SIG-M5 (cell line): ENCODE measurements around the gene AUH.
A peak's percentile ranks its signal among the peaks of the same experiment; 100 is the strongest.
"Not testable (repeated sequence)": the region's sequence is repeated elsewhere in the genome, so short reads cannot be mapped to it uniquely, and the experiment has no call there.

Experiments used
- DNase-seq: peaks from one replicate; lab custom pipeline; 2025; lab: John Stamatoyannopoulos, UW

Gene AUH, protein sequence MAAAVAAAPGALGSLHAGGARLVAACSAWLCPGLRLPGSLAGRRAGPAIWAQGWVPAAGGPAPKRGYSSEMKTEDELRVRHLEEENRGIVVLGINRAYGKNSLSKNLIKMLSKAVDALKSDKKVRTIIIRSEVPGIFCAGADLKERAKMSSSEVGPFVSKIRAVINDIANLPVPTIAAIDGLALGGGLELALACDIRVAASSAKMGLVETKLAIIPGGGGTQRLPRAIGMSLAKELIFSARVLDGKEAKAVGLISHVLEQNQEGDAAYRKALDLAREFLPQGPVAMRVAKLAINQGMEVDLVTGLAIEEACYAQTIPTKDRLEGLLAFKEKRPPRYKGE

GRCh38 chr9:91361291-91362050 lies at the start of gene AUH:
Gene AUH (minus strand): TSS chr9:91361918. CDS start chr9:91361889, 29 bp downstream.
- DNase-seq, result no peak

GRCh38 chr9:91411096-91411771 lies 49.5 kb upstream of the AUH start:
- peak; percentile 24 for DNase-seq

DNA sequence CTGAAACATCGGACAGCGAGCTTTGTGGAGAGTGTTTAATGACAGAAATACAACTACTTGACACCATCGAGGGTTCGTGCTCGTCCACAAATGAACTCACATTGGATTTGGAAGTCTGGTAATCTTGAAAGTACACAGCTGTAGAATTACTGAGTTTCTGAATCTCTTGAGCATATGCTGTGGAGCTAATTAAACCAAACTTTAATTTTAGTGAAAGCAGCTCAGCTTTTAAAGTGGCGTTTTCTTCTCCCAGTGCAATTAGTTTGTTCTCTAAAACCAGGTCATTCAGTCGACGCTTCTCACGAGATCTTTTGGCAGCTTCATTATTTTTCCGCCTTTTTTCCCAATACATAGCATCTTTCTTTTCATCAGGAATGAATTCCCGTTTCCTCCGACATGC lies 48.4 kb upstream of the AUH start:
- no peak for DNase-seq

GRCh38 chr9:91408475-91408874 lies 46.8 kb upstream of the AUH start:
- DNase-seq, result no peak

- no peak for DNase-seq
These were observed 46.0 kb upstream of the AUH start for GRCh38 chr9:91407580-91408318.

GRCh38 chr9:91405343-91406077 lies 43.8 kb upstream of the AUH start:
- no peak for DNase-seq

- no peak for DNase-seq
These were observed 42.2 kb upstream of the AUH start for GRCh38 chr9:91403665-91404543.

- DNase-seq, result no peak
These were observed 37.2 kb upstream of the AUH start for GRCh38 chr9:91398926-91399325.

- peak; percentile 41 for DNase-seq
These were observed 34.1 kb upstream of the AUH start for GRCh38 chr9:91395553-91396471.

GRCh38 chr9:91395106-91395552 lies 33.4 kb upstream of the AUH start:
- no peak for DNase-seq

- DNase-seq, result no peak
These were observed 32.1 kb upstream of the AUH start for GRCh38 chr9:91393826-91394225.

DNA sequence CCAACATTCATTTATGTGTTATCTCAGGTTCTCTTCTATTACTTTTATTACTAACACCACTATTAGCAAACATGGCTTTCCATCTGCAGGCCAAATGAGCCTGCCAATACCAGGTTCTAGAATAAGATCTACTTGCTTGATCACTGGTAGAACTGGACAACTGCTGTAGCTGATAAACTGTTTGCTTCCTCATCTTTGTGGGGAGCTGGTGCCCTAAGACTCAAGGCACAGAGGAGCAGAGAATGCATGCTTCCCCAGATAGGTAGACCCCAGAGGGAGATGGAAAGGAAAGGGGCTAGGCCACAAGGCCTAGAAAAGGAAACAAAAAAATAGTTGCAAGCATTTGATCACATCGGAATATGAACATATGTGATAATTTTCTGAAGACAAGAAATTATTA lies 30.7 kb upstream of the AUH start:
- DNase-seq, result no peak

DNA sequence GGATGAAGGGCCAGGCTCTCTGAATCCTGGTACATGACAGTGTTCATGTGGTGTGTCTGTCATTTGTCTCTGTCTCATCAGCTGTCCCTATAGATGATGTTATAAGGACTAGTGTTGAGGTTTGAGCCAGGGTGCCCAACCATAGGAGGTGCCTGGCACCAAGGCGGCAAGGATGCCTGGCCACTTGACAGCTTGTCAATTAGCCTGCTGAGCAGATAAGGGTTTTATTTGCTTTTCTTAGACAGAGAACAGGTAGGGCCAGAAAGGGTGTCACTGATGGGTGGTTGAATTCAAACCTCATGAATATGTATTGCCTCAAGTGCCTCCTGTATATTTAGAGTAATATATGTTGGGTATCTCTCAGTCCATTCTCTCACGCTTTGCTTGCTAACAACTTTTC lies 30.1 kb upstream of the AUH start:
- DNase-seq, result no peak

GRCh38 chr9:91391412-91391811 lies 29.7 kb upstream of the AUH start:
- no peak for DNase-seq

DNA sequence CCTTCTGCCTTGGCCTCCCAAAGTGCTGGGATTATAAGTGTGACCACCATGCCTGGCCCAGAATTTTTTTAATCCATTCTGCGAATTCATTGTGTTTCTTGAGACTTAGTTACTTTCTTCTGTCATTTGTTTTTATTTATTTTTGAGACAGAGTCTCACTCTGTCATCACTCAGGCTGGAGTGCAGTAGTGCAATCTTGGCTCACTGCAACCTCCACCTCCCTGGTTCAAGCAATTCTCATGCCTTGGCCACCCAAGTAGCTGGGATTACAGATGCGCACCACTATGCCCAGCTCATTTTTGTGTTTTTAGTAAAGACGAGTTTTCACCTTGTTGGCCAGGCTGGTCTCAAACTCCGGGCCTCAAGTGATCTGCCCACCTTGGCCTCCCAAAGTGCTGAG lies 28.0 kb upstream of the AUH start:
- DNase-seq, result not testable (repeated sequence)

GRCh38 chr9:91386765-91387164 lies 25.0 kb upstream of the AUH start:
- no peak for DNase-seq

DNA sequence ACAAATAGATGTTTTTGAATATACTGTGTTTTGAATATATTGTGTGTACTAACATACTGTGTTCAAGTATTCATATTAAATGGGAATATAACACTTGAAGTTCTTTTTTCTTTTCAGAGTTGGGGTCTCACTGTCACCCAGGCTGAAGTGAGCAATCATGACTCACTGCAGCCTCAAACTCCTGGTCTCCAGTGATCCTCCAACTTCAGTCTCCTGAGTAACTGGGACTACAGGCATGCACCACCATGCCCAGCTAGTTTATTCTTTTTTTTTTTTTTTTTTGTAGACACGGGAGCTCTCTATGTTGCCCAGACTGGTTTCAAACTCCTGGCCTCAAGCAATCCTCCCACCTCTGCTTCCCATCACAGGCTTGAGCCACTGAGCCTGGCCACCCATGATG lies 23.2 kb upstream of the AUH start:
- no peak for DNase-seq

GRCh38 chr9:91383577-91383976 lies 21.9 kb upstream of the AUH start:
- DNase-seq, result no peak

GRCh38 chr9:91382298-91382697 lies 20.6 kb upstream of the AUH start:
- DNase-seq, result no peak
